PFSK-1 (cell line): ENCODE results near the gene USH2A.

Experiments used
- FOXP2 ChIP-seq: optimal IDR thresholded peaks from 2 replicates; pipeline ENCODE3; 2011; ENCODE audit warnings: borderline replicate concordance, control low read depth, inconsistent platforms; ENCODE audit not compliant: insufficient read depth; ENCODE audit errors: extremely low read length, extremely low read depth
- POLR2AphosphoS5 ChIP-seq: IDR thresholded peaks from 2 replicates; pipeline ENCODE4 v1.6.1; 2012; ENCODE audit warnings: low read depth, mild to moderate bottlenecking, control low read depth, low read length, moderate library complexity
- REST ChIP-seq, 2 experiments: IDR thresholded peaks; 2 replicates each; pipeline versions ENCODE4 v1.6.1 to v1.8.0; 2011 to 2012; ENCODE audit warnings: low read depth in 2 of 2, low read length in 2 of 2, control low read depth in 1 of 2, inconsistent platforms in 1 of 2, mild to moderate bottlenecking in 1 of 2, moderate library complexity in 1 of 2; ENCODE audit not compliant: insufficient read depth in 1 of 2
- SIN3A ChIP-seq: IDR thresholded peaks from 2 replicates; pipeline ENCODE4 v1.6.1; 2012; ENCODE audit warnings: mild to moderate bottlenecking, low read length, moderate library complexity, borderline replicate concordance; ENCODE audit not compliant: insufficient read depth
- TAF1 ChIP-seq: IDR thresholded peaks from 2 replicates; pipeline ENCODE4 v1.6.1; 2012; ENCODE audit warnings: low read length, control low read depth, borderline replicate concordance; ENCODE audit not compliant: insufficient read depth

GRCh38 chr1:215957663-215958062 lies 465.6 kb downstream of the USH2A start:
- TF ChIP-seq POLR2AphosphoS5 (no peak), REST (IDR thresholded peaks at IDR 0.05; ENCODE audit: insufficient read depth in 1 of 2, low read depth in 2 of 2, low read length in 2 of 2) (no peak), TAF1 (no peak), SIN3A (no peak), FOXP2 (no peak)
